Ovary (tissue), 9 donors: Measurements from ENCODE around the gene DCAF10. TPM values are rescaled to one million over a fixed set of nuclear protein-coding genes. Genes with fewer than 3 reads are reported as not detected.
"Not testable (repeated sequence)": the region's sequence is repeated elsewhere in the genome, so short reads cannot be mapped to it uniquely, and the experiment has no call there.

Experiments used
- DNase-seq, 5 donors: peaks; one replicate each; pipeline ENCODE4 v3.0.0-alpha.2; 2019 to 2020
- H3K27ac ChIP-seq, 2 donors: fragments of 200-600 bp; one replicate each; pipeline versions ENCODE4 v1.5.1 to v1.8.0; 2019 to 2022
- H3K27me3 ChIP-seq: fragments of 200-600 bp; one replicate; pipeline ENCODE4 v1.8.0; 2022
- H3K36me3 ChIP-seq: fragments of 200-600 bp; sonication (generic); one replicate; pipeline ENCODE4 v1.5.1; 2019
- H3K4me1 ChIP-seq: one replicate; pipeline ENCODE4 v1.8.1; 2013; ENCODE audit warnings: mild to moderate bottlenecking, moderate library complexity; ENCODE audit not compliant: insufficient read depth
- H3K4me3 ChIP-seq: fragments of 200-600 bp; sonication (generic); one replicate; pipeline ENCODE4 v1.5.1; 2017
- H3K9me3 ChIP-seq, 2 donors: fragments of 200-600 bp in 1 of 2; sonication (generic) in 1 of 2; one replicate each; pipeline versions ENCODE4 v1.5.1 to v1.8.1; 2013 to 2019; ENCODE audit warnings: mild to moderate bottlenecking in 1 of 2, moderate library complexity in 1 of 2
- EP300 ChIP-seq: sonication (generic); formaldehyde crosslinking; IDR thresholded peaks from one replicate; pipeline ENCODE4 v1.6.1; 2017; ENCODE audit warnings: antibody characterized with exemption
- POLR2A ChIP-seq: fragments of 450-650 bp; IDR thresholded peaks from one replicate; pipeline ENCODE4 v1.6.1; 2017; ENCODE audit warnings: antibody characterized with exemption, mild to moderate bottlenecking, moderate library complexity
- WGBS, 3 donors: extraction: QIAGEN DNeasy Blood & Tissue Kit in 1 of 3; methylation state at CpG; one replicate each; pipeline versions ENCODE4 v1.1.5 to v1.1.7; 2013 to 2017; 5-methylcytosine and 5-hydroxymethylcytosine counted together
- intact Hi-C, 4 donors: fragments of 100-400 bp; cut with DNase I; formaldehyde crosslinking; loops; one replicate each; pipeline versions ENCODE4 v1.11.0 to v1.15.1; 2022 to 2023
- polyA plus RNA-seq, 2 donors: library from polyadenylated mRNA; stranded (reverse); fragments of 200-250 nt in 1 of 2; fragments of 350-450 nt in 1 of 2; fragmentation: Illumina TruSeq in 1 of 2; extraction: RNeasy Lipid Tissue Mini Kit (QIAGEN cat#74804) in 1 of 2; gene quantifications; one replicate each; pipeline ENCODE4 v1.2.3, GENCODE V29; 2013 to 2014
- total RNA-seq, 7 donors: library from RNA; depleted of rRNA in 2 of 7; stranded (reverse); fragments of >200 nt in 2 of 7; fragmentation: NEBNext Ultra II Directional in 3 of 7; extraction: Animal tissue kit (Norgen Biotek cat#: 25700) in 3 of 7; gene quantifications; one replicate each; pipeline versions ENCODE4 v1.1.0 to v1.2.4, GENCODE V29; 2016 to 2023
- TF ChIP-seq, protein P1 (sequence below), 3 donors: fragments of 450-650 bp in 2 of 3; fragments of 200-600 bp in 1 of 3; IDR thresholded peaks; one replicate each; pipeline versions ENCODE4 v1.5.1 to v1.8.0; 2016 to 2022; ENCODE audit warnings: antibody characterized with exemption in 3 of 3, mild to moderate bottlenecking in 1 of 3
- donor health status: DM: no; HTN: no; CAD: no; lungs with moderate emphysema.
- donor health status: DM: no; HTN: no; CAD: no.
- donor health status: Bipolar disorder and iron deficiency.
- donor health status: DM: yes; HTN: yes; CAD: no.
- donor health status: DM: no; HTN: no; CAD: no.
- donor health status: DM: yes; HTN: yes; CAD: no.

DCAF10 gene
- total and polyA plus RNA-seq, 9 donors, result 9.0 to 39.8 (median 25.9) TPM

DNA sequence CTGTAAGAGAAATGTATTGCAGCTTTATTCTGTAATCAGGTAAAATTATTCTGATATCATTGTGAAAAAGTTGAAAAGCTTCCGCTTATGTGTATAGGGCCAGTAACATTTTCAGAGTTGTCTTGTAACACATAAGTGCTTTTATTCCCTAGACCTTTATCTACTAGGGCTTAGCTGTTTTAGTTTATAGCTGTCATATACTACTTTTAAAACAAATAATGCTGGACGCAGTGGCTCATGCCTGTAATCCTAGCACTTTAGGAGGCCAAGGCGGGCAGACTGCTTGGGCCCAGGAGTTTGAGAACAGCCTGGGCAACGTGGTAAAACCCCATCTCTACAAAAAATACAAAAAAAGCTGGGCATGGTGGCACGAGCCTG is 70.2 kb downstream of the DCAF10 start:
- Histone ChIP-seq H3K36me3 (no peaks in the 10 kb centered on the region), H3K27me3 (no peaks in the 10 kb centered on the region), H3K9me3 (no peaks in the 10 kb centered on the region), H3K4me3 (no peak overlapping the region), H3K4me1 (no peaks in the 10 kb centered on the region), H3K27ac (no peak overlapping the region)
- no peak for DNase-seq
- TF ChIP-seq POLR2A, result no peak
- TF ChIP-seq, protein P1, sequence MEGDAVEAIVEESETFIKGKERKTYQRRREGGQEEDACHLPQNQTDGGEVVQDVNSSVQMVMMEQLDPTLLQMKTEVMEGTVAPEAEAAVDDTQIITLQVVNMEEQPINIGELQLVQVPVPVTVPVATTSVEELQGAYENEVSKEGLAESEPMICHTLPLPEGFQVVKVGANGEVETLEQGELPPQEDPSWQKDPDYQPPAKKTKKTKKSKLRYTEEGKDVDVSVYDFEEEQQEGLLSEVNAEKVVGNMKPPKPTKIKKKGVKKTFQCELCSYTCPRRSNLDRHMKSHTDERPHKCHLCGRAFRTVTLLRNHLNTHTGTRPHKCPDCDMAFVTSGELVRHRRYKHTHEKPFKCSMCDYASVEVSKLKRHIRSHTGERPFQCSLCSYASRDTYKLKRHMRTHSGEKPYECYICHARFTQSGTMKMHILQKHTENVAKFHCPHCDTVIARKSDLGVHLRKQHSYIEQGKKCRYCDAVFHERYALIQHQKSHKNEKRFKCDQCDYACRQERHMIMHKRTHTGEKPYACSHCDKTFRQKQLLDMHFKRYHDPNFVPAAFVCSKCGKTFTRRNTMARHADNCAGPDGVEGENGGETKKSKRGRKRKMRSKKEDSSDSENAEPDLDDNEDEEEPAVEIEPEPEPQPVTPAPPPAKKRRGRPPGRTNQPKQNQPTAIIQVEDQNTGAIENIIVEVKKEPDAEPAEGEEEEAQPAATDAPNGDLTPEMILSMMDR (IDR thresholded peaks at IDR 0.05), result no peak
- TF ChIP-seq EP300, result no peak
- 75 to 79% (median 79%) methylated on average over 5 of the region's 5 CpGs for WGBS, 3 donors
- intact Hi-C loops, result no loop called here

- H3K4me3 ChIP-seq, result no peak overlapping the region
- intact Hi-C loops, result no loop called here
- no peaks in the 10 kb centered on the region for H3K9me3 ChIP-seq
- DNase-seq, result no peak
- no peaks in the 10 kb centered on the region for H3K4me1 ChIP-seq
- no peaks in the 10 kb centered on the region for H3K36me3 ChIP-seq
- H3K27ac ChIP-seq, result no peak overlapping the region
- TF ChIP-seq, protein P1 (IDR thresholded peaks at IDR 0.05), result no peak
- no peak for TF ChIP-seq POLR2A
- TF ChIP-seq EP300, result no peak
- WGBS, 3 donors, result 96 to 99% (median 98%) methylated on average over 2 of the region's 2 CpGs
- no peaks in the 10 kb centered on the region for H3K27me3 ChIP-seq
Observed at GRCh38 chr9:37873955-37874354, 73.4 kb downstream of the DCAF10 start.

DNA sequence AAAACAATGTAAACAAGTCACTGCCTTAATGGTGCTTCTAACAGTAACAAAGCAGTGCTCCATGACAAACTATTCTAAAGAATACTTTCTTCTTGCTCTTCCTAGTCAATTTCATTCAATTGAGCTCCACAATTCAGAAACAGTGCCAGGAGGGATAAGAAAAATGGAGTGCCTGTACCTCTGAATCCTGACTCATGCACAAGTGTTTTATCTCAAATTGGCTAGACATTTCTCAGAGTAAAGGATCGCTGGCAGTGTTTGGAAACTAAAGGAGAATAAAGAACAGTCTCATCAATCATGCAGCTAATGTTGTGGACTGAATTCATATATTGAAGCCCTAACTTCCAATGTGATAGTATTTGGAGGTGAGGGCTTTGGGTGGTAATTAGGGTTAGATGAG is 75.8 kb downstream of the DCAF10 start:
- Histone ChIP-seq H3K27ac (no peak overlapping the region), H3K9me3 (no peaks in the 10 kb centered on the region), H3K36me3 (no peaks in the 10 kb centered on the region), H3K27me3 (no peaks in the 10 kb centered on the region), H3K4me3 (no peak overlapping the region), H3K4me1 (no peaks in the 10 kb centered on the region)
- DNase-seq, result no peak
- intact Hi-C loops, result no loop called here
- 65 to 94% (median 87%) methylated on average over 1 of the region's 1 CpG for WGBS, 3 donors
- TF ChIP-seq, protein P1 (IDR thresholded peaks at IDR 0.05), result no peak
- TF ChIP-seq POLR2A, result no peak
- TF ChIP-seq EP300, result no peak

DNA sequence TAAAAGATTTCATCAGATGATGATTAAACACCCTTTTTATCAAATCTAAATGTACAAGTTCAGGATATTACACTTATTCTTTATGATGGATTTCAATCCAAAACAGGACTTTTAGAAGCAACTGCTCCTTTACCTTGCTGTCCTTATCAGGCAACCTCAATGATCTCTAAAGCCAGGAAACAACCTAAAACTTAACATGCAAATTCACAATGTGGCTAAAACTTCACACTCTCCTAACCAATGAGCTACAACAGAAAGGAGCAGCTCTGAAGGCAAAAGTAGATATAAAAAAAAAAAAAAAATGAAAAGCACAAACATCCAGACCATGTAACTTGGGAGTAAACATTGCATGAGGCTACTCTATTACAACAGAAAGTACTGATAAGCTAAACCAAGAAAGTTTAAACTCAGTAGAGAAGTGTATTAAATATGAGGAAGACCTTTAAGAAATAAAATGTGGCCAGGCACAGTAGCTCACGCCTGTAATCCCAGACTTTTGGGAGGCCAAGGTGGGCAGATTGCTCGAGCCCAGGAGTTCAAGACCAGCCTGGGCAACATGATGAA is 80.4 kb downstream of the DCAF10 start:
- Histone ChIP-seq H3K36me3 (no peaks in the 10 kb centered on the region), H3K4me1 (no peaks in the 10 kb centered on the region), H3K4me3 (no peak overlapping the region), H3K27me3 (no peaks in the 10 kb centered on the region), H3K27ac (no peak overlapping the region), H3K9me3 (no peaks in the 10 kb centered on the region)
- 37 to 64% (median 45%) methylated on average over 2 of the region's 2 CpGs for WGBS, 3 donors
- intact Hi-C loops, result no loop called here
- DNase-seq, result no peak
- TF ChIP-seq, protein P1 (IDR thresholded peaks at IDR 0.05), result no peak
- TF ChIP-seq EP300, result no peak
- TF ChIP-seq POLR2A, result no peak

GRCh38 chr9:37887977-37888583 is 87.5 kb downstream of the DCAF10 start:
- H3K4me3 ChIP-seq, H3K27me3 ChIP-seq, H3K27ac ChIP-seq, H3K36me3 ChIP-seq, H3K4me1 ChIP-seq, H3K9me3 ChIP-seq, intact Hi-C loops, DNase-seq: not testable (repeated sequence)
- 87 to 94% (median 88%) methylated on average over 11 of the region's 11 CpGs for WGBS, 3 donors
